GM18498 (cell line): ENCODE data around the gene PFKFB4.

ENCODE experiments used
- ATAC-seq: cut with Tn5 transposase; IDR thresholded peaks from one replicate; pipeline ENCODE4 v1.9.1; 2021; ENCODE audit warnings: mild to moderate bottlenecking, moderate library complexity; ENCODE audit not compliant: unreplicated experiment

Gene PFKFB4

GRCh38 chr3:48585411-48585810 lies 28.8 kb upstream of the PFKFB4 start:
- ATAC-seq = no peak

- ATAC-seq = no peak
Measured at GRCh38 chr3:48584836-48585235, 28.2 kb upstream of the PFKFB4 start.

GRCh38 chr3:48581621-48582481 lies 25.2 kb upstream of the PFKFB4 start:
- ATAC-seq = no peak

- no peak for ATAC-seq
Measured at GRCh38 chr3:48576647-48577046, 20.0 kb upstream of the PFKFB4 start.

- ATAC-seq = no peak
Measured at GRCh38 chr3:48575366-48575765, 18.8 kb upstream of the PFKFB4 start.

GRCh38 chr3:48573973-48574585 lies 17.5 kb upstream of the PFKFB4 start:
- no peak for ATAC-seq

- ATAC-seq = no peak
Measured at GRCh38 chr3:48572517-48572916, 15.9 kb upstream of the PFKFB4 start.

GRCh38 chr3:48571938-48572337 lies 15.3 kb upstream of the PFKFB4 start:
- ATAC-seq = no peak

GRCh38 chr3:48569808-48570450 lies 13.3 kb upstream of the PFKFB4 start:
- ATAC-seq = no peak

GRCh38 chr3:48569400-48569799 lies 12.8 kb upstream of the PFKFB4 start:
- ATAC-seq = no peak

- ATAC-seq = no peak
Measured at GRCh38 chr3:48568476-48568875, 11.9 kb upstream of the PFKFB4 start.

- ATAC-seq = no peak
Measured at GRCh38 chr3:48567500-48567899, 10.9 kb upstream of the PFKFB4 start.

- ATAC-seq = no peak
Measured at GRCh38 chr3:48567090-48567489, 10.5 kb upstream of the PFKFB4 start.

GRCh38 chr3:48566401-48566760 lies 9.8 kb upstream of the PFKFB4 start:
- ATAC-seq = no peak

GRCh38 chr3:48565591-48566400 lies 9.2 kb upstream of the PFKFB4 start:
- no peak for ATAC-seq

GRCh38 chr3:48565186-48565585 lies 8.6 kb upstream of the PFKFB4 start:
- ATAC-seq = no peak

GRCh38 chr3:48564667-48565066 lies 8.1 kb upstream of the PFKFB4 start:
- no peak for ATAC-seq

GRCh38 chr3:48564022-48564421 lies 7.4 kb upstream of the PFKFB4 start:
- no peak for ATAC-seq

GRCh38 chr3:48563382-48563918 lies 6.8 kb upstream of the PFKFB4 start, which contains the start of gene UCN2:
UCN2 (minus strand) TSS chr3:48563781; CDS start chr3:48563124, 657 bp downstream.
- no peak for ATAC-seq

GRCh38 chr3:48562367-48563095 lies 5.9 kb upstream of the PFKFB4 start:
- ATAC-seq = no peak
